ENCODE measurements around the gene PRICKLE3. TPM values are rescaled to one million over a fixed set of nuclear protein-coding genes. Genes with fewer than 3 reads are reported as not detected.
"Not testable (repeated sequence)": the region's sequence is repeated elsewhere in the genome, so short reads cannot be mapped to it uniquely, and the experiment has no call there.

The PRICKLE3 gene
- polyA plus RNA-seq, 6 donors from 2014 or later = 3.6 to 8.6 (median 5.4) TPM; not detected in 1

DNA sequence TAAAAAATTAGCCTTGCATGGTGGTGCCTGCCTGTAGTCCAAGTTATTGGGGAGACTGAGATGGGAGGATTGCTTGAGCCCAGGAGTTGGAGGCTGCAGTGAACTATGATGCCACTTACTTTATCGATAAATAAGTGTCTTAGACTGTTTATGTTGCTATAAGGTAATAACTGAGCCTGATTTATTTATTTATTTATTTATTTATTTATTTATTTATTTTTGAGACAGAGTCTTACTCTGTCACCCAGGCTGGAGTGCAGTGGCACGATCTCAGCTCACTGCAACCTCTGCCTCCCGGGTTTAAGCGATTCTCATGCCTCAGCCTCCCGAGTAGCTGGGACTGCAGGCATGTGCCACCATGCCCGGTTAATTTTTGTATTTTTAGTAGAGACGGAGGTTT is 53.9 kb downstream of the PRICKLE3 start:
- not testable (repeated sequence) for DNase-seq; ATAC-seq (ENCODE audit: low read depth in 2 of 2); H3K4me1 Mint-ChIP-seq; H3K9me3 Mint-ChIP-seq; H3K27ac Mint-ChIP-seq; H3K4me3 Mint-ChIP-seq; H3K36me3 Mint-ChIP-seq; H3K27me3 Mint-ChIP-seq

DNA sequence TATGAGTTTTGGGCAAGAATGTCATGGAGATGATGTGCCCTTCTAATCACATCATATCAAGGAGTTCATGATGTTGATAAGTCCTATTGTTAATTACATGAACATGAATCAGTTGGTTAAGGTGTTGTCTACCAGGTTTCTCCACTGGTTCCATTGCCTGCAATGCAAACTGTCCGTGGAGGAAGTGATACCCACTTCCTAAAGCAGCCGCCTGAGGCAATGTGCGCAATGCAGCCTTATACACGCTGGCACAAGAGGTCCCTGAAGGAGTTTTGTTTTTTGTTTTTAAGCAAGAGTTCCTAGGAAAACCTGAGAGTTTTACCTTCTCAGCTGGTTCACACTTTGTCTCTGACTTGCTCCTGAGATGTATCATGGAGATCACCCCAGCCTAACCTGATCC is 56.7 kb downstream of the PRICKLE3 start:
- H3K9me3 Mint-ChIP-seq = peaks cover 0 to 2% (median 0%) of the 10 kb centered on the region in 7 donors
- peak overlapping the region in 2 of 8 donors; percentile 22 to 58 for H3K4me3 Mint-ChIP-seq
- ATAC-seq (ENCODE audit: low read depth in 2 of 2) (peak; percentile 86 to 90), DNase-seq (peak; percentile 13)
- H3K4me1 Mint-ChIP-seq = peaks cover 0 to 8% (median 0%) of the 10 kb centered on the region in 3 donors
- H3K27ac Mint-ChIP-seq = peak overlapping the region in 1 of 6 donors; percentile 69
- no peaks in the 10 kb centered on the region for H3K36me3 Mint-ChIP-seq
- no peaks in the 10 kb centered on the region for H3K27me3 Mint-ChIP-seq

DNA sequence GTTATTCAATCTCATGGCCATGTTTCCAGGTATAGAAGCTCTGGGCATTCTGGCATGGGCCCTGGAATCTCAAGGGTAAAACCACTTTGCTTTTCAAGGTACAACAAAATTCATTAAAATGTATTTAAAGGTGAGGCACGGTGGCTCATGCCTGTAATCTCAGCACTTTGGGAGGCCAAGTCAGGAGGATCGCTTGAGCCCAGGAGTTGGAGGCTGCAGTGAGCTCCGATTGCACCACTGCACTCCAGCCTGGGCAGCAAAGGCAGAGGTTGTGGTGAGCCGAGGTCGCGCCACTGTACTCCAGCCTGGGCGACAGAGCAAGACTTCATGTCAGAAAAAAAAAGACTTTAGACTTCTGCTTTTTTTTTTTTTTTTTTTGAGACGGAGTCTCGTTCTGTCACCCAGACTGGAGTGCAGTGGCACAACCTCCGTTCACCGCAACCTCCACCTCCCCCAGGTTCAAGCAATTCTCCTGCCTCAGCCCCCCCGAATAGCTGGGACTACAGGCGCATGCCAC is 58.4 kb downstream of the PRICKLE3 start:
- not testable (repeated sequence) for H3K9me3 Mint-ChIP-seq, DNase-seq, H3K4me3 Mint-ChIP-seq, H3K36me3 Mint-ChIP-seq, H3K27me3 Mint-ChIP-seq
- Mint-ChIP-seq H3K27ac (peak overlapping the region in 3 of 6 donors; percentile 11 to 64 (median 41)), H3K4me1 (peaks cover 10 to 18% (median 10%) of the 10 kb centered on the region in 3 donors)
- ATAC-seq (ENCODE audit: low read depth in 2 of 2) = peak in 1 of 2 donors; percentile 16

Other genes with a start within 250 kb of the PRICKLE3 start
- gene OTUD5, start 228.8 kb downstream of the PRICKLE3 start, polyA plus RNA-seq (ENCODE audit: low read depth in 6 of 6) = 10 to 100 TPM; 27.6 to 53.2 (median 39.1) TPM
- gene KCND1, start 214.5 kb downstream of the PRICKLE3 start, polyA plus RNA-seq (ENCODE audit: low read depth in 6 of 6) = 1 to 10 TPM in 1 of 6 donors, under 1 TPM in 2, not detected in 3; 0.12 to 2.0 (median 0.18) TPM
- gene GRIPAP1, start 184.1 kb downstream of the PRICKLE3 start, polyA plus RNA-seq (ENCODE audit: low read depth in 6 of 6) = 10 to 100 TPM in 5 of 6 donors, 1 to 10 TPM in 1; 9.3 to 26.8 (median 13.6) TPM
- gene TFE3, start 143.0 kb downstream of the PRICKLE3 start, polyA plus RNA-seq (ENCODE audit: low read depth in 6 of 6) = 10 to 100 TPM in 1 of 6 donors, 1 to 10 TPM in 5; 4.5 to 11.4 (median 6.1) TPM
- gene CCDC120, start 127.4 kb downstream of the PRICKLE3 start, polyA plus RNA-seq (ENCODE audit: low read depth in 6 of 6) = 1 to 10 TPM in 1 of 6 donors, under 1 TPM in 4, not detected in 1; 0.62 to 1.7 (median 0.79) TPM
- 10 to 100 TPM; 25.5 to 49.0 (median 38.8) TPM for gene PRAF2, start 112.4 kb downstream of the PRICKLE3 start, polyA plus RNA-seq (ENCODE audit: low read depth in 6 of 6)
- 10 to 100 TPM; 50.0 to 84.9 (median 57.4) TPM for gene WDR45, start 106.5 kb downstream of the PRICKLE3 start, polyA plus RNA-seq (ENCODE audit: low read depth in 6 of 6)
- gene GPKOW, start 62.6 kb downstream of the PRICKLE3 start, polyA plus RNA-seq (ENCODE audit: low read depth in 6 of 6) = 10 to 100 TPM; 17.9 to 33.9 (median 22.0) TPM
- under 1 TPM in 5 of 6 donors, not detected in 1; 0.18 to 0.96 (median 0.35) TPM for gene MAGIX, start 23.6 kb downstream of the PRICKLE3 start, polyA plus RNA-seq (ENCODE audit: low read depth in 6 of 6)
- 100 to 1,000 TPM; 110 to 208 (median 153) TPM for gene PLP2, start 14.5 kb downstream of the PRICKLE3 start, polyA plus RNA-seq (ENCODE audit: low read depth in 6 of 6)
- 1 to 10 TPM in 1 of 6 donors, under 1 TPM in 4, not detected in 1; 0.15 to 1.3 (median 0.47) TPM for gene SYP, start 13.8 kb upstream of the PRICKLE3 start, polyA plus RNA-seq (ENCODE audit: low read depth in 6 of 6)
- gene CACNA1F, start 47.0 kb upstream of the PRICKLE3 start, polyA plus RNA-seq (ENCODE audit: low read depth in 6 of 6) = under 1 TPM; 0.08 to 0.25 (median 0.14) TPM
- gene CCDC22, start 49.1 kb upstream of the PRICKLE3 start, polyA plus RNA-seq (ENCODE audit: low read depth in 6 of 6) = 10 to 100 TPM; 19.5 to 37.1 (median 22.3) TPM
- gene FOXP3, start 78.3 kb upstream of the PRICKLE3 start, polyA plus RNA-seq (ENCODE audit: low read depth in 6 of 6) = under 1 TPM in 4 of 6 donors, not detected in 2; 0.15 to 0.32 (median 0.22) TPM
- 10 to 100 TPM in 1 of 6 donors, 1 to 10 TPM in 5; 1.3 to 10.5 (median 2.4) TPM for gene PPP1R3F, start 83.4 kb upstream of the PRICKLE3 start, polyA plus RNA-seq (ENCODE audit: low read depth in 6 of 6)
- not detected for gene GAGE10, start 117.3 kb upstream of the PRICKLE3 start, polyA plus RNA-seq (ENCODE audit: low read depth in 6 of 6)
- not detected for gene GAGE12J, start 135.7 kb upstream of the PRICKLE3 start, polyA plus RNA-seq (ENCODE audit: low read depth in 6 of 6)
- gene GAGE13, start 145.2 kb upstream of the PRICKLE3 start, polyA plus RNA-seq (ENCODE audit: low read depth in 6 of 6) = not detected

All from naive B cell (primary cell).